Mesendoderm (in vitro differentiated cells): ENCODE results near the gene PRCD.

Source experiments
- DNase-seq: peaks from one replicate; pipeline ENCODE4 v3.0.0; 2013
- H2AK5ac ChIP-seq: 2 replicates; pipeline ENCODE4 v1.6.1; 2013; ENCODE audit warnings: low read length, inconsistent platforms
- H2BK120ac ChIP-seq: 2 replicates; pipeline ENCODE4 v1.6.1; 2013; ENCODE audit warnings: low read depth, mild to moderate bottlenecking, low read length, moderate library complexity, mixed read lengths
- H2BK15ac ChIP-seq: replicated peaks from 2 replicates; pipeline ENCODE4 v1.6.1; 2013; ENCODE audit warnings: low read depth, mild to moderate bottlenecking, moderate library complexity
- H2BK5ac ChIP-seq: 2 replicates; pipeline ENCODE4 v1.6.1; 2013; ENCODE audit warnings: low read length, inconsistent platforms
- H3K18ac ChIP-seq: 2 replicates; pipeline ENCODE4 v1.6.1; 2013; ENCODE audit warnings: mild to moderate bottlenecking, low read length, mixed read lengths
- H3K23ac ChIP-seq: one replicate; pipeline ENCODE4 v1.6.1; 2013; ENCODE audit warnings: low read length
- H3K27ac ChIP-seq: 2 replicates; pipeline ENCODE4 v1.5.1; 2013; ENCODE audit warnings: low read depth, mild to moderate bottlenecking, inconsistent platforms, low read length, moderate library complexity
- H3K27me3 ChIP-seq: 2 replicates; pipeline ENCODE4 v1.6.1; 2013; ENCODE audit warnings: low read length, control low read depth, mild to moderate bottlenecking, inconsistent platforms; ENCODE audit not compliant: insufficient read depth, poor library complexity
- H3K36me3 ChIP-seq: 2 replicates; pipeline ENCODE4 v1.6.1; 2013; ENCODE audit warnings: low read length, inconsistent platforms; ENCODE audit not compliant: control insufficient read depth, insufficient read depth
- H3K4ac ChIP-seq: one replicate; pipeline ENCODE4 v1.6.1; 2013; ENCODE audit warnings: low read depth, mild to moderate bottlenecking, low read length, moderate library complexity
- H3K4me1 ChIP-seq: 2 replicates; pipeline ENCODE4 v1.6.1; 2013; ENCODE audit warnings: low read depth, low read length, inconsistent platforms; ENCODE audit not compliant: control insufficient read depth
- H3K4me2 ChIP-seq: 2 replicates; pipeline ENCODE4 v1.6.1; 2013; ENCODE audit warnings: low read length
- H3K4me3 ChIP-seq: 2 replicates; pipeline ENCODE4 v1.5.1; 2013; ENCODE audit warnings: mild to moderate bottlenecking, low read length
- H3K56ac ChIP-seq: one replicate; pipeline ENCODE4 v1.6.1; 2013; ENCODE audit warnings: low read length
- H3K79me1 ChIP-seq: 2 replicates; pipeline ENCODE4 v1.6.1; 2013; ENCODE audit warnings: low read length, inconsistent platforms
- H3K79me2 ChIP-seq: 2 replicates; pipeline ENCODE4 v1.6.1; 2013; ENCODE audit warnings: mild to moderate bottlenecking, low read length; ENCODE audit not compliant: control insufficient read depth, insufficient read depth
- H3K9ac ChIP-seq: 2 replicates; pipeline ENCODE4 v1.6.1; 2013; ENCODE audit warnings: low read length, inconsistent platforms
- H4K5ac ChIP-seq: one replicate; pipeline ENCODE4 v1.6.1; 2013; ENCODE audit warnings: low read length
- H4K8ac ChIP-seq: one replicate; pipeline ENCODE4 v1.6.1; 2013; ENCODE audit warnings: low read depth, mild to moderate bottlenecking, control low read depth, low read length, moderate library complexity
- WGBS: extraction: QIAGEN DNeasy Blood & Tissue Kit; methylation state at CpG from one replicate; pipeline ENCODE4 v1.1.7; 2013; ENCODE audit warnings: low lambda C conversion rate, missing lambda C conversion rate; ENCODE audit not compliant: insufficient coverage; ENCODE audit errors: extremely low coverage; 5-methylcytosine and 5-hydroxymethylcytosine counted together

Gene PRCD

DNA sequence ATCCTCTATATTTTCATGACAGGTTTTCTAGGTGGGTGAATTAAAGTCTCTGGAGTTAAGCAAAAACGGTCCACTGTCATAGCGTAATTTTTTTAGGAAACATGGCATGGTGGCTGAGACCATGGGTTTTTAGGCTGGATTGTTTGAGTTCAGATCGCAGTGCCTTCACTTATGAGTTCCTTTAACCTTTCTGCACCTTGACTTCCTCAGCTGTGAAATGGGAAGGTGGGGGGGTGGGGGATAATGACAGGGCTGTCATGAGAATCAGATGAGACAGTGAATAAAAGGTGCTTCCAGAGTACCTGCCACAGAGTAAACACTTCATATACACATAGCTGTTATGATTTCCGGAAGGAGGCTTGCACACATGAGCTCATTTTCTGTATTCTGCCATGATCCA lies 11.8 kb downstream of the PRCD start:
- H4K8ac ChIP-seq = no peak overlapping the region
- no peak overlapping the region for H3K56ac ChIP-seq
- no peak overlapping the region for H3K18ac ChIP-seq
- no peak for DNase-seq
- no peak overlapping the region for H2AK5ac ChIP-seq
- no peaks in the 10 kb centered on the region for H3K36me3 ChIP-seq
- H2BK120ac ChIP-seq = no peak overlapping the region
- no peak overlapping the region for H2BK15ac ChIP-seq
- no peaks in the 10 kb centered on the region for H3K79me2 ChIP-seq
- no peak overlapping the region for H3K27ac ChIP-seq
- WGBS = no CpG with 5 or more reads among the region's 4 CpGs
- no peak overlapping the region for H3K9ac ChIP-seq
- H3K4ac ChIP-seq = no peak overlapping the region
- no peaks in the 10 kb centered on the region for H3K4me1 ChIP-seq
- no peak overlapping the region for H4K5ac ChIP-seq
- no peak overlapping the region for H2BK5ac ChIP-seq
- H3K27me3 ChIP-seq = no peaks in the 10 kb centered on the region
- H3K79me1 ChIP-seq = no peaks in the 10 kb centered on the region
- no peak overlapping the region for H3K23ac ChIP-seq
- H3K4me3 ChIP-seq = no peak overlapping the region
- H3K4me2 ChIP-seq = no peak overlapping the region

DNA sequence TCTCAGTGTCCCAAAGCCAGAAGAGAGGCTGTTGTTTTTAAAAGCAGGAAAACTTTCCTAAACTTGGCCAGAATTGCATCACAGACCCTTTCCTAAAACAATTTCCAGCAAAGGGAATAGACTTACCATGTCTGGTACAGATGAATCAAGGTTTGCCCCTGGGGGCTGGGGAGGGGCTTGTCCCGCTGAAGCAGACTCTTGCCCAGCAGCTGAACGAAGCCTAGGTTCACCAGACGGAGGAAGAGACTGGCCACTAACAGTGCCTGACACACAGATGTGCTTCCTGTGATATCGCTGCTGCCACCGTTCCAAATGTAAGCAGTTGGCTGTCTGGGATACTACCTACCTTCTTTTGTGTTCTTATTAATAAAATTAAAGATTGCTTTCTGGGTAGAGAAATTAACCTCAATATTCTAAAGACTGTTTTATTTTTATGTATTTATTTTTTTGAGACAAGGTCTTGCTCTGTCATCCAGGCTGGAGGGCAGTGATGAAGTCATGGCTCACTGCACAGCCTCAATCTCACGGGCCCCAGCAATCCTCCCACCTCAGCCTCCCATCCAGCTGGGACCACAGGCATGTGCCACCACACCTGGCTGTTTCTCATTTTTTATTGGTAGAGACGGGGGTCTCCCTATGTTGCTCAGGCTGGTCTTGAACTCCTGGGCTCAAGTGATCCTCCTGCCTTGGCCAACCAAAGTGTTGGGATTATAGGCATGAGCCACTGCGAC lies 13.5 kb downstream of the PRCD start:
- Histone ChIP-seq H2BK5ac (no peak overlapping the region), H3K18ac (no peak overlapping the region), H4K8ac (no peak overlapping the region), H3K79me2 (peaks cover 7% of the 10 kb centered on the region), H3K56ac (no peak overlapping the region), H3K36me3 (no peaks in the 10 kb centered on the region), H3K4me3 (no peak overlapping the region), H3K4me2 (no peak overlapping the region), H2BK120ac (no peak overlapping the region), H2BK15ac (no peak overlapping the region), H3K9ac (no peak overlapping the region), H3K79me1 (peaks cover 3% of the 10 kb centered on the region), H3K27ac (no peak overlapping the region), H2AK5ac (no peak overlapping the region), H3K4ac (no peak overlapping the region), H3K27me3 (no peaks in the 10 kb centered on the region), H3K4me1 (no peaks in the 10 kb centered on the region), H4K5ac (no peak overlapping the region), H3K23ac (no peak overlapping the region)
- WGBS = no CpG with 5 or more reads among the region's 8 CpGs
- DNase-seq = no peak

DNA sequence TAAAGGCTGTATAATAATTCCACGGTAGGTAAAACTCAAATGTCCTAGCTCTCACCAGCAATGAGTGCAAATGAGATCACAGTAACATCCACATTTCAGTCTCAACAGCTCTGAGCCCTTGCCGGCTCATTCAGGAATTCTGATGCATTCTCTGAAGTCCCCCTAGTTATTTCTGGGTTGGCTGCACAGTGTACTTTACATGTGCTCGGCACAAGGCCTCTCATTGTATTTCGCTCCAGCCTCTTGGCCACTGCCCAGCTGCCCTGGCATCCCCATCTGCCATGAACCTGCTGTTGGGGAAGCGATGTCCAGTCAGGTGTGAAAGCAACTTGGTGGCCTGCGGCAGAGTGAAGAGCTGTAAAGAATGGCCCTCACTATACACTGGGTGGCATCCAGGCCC lies 14.3 kb downstream of the PRCD start:
- Histone ChIP-seq H3K27ac (no peak overlapping the region), H2BK5ac (no peak overlapping the region), H3K4me2 (no peak overlapping the region), H3K4me1 (no peaks in the 10 kb centered on the region), H3K56ac (no peak overlapping the region), H3K23ac (no peak overlapping the region), H2BK15ac (no peak overlapping the region), H2AK5ac (no peak overlapping the region), H4K8ac (no peak overlapping the region), H4K5ac (no peak overlapping the region), H2BK120ac (no peak overlapping the region), H3K27me3 (no peaks in the 10 kb centered on the region), H3K18ac (no peak overlapping the region), H3K36me3 (no peaks in the 10 kb centered on the region), H3K79me1 (peaks cover 3% of the 10 kb centered on the region), H3K4ac (no peak overlapping the region), H3K4me3 (no peak overlapping the region), H3K79me2 (peaks cover 15% of the 10 kb centered on the region), H3K9ac (no peak overlapping the region)
- WGBS = no CpG with 5 or more reads among the region's 6 CpGs
- no peak for DNase-seq

DNA sequence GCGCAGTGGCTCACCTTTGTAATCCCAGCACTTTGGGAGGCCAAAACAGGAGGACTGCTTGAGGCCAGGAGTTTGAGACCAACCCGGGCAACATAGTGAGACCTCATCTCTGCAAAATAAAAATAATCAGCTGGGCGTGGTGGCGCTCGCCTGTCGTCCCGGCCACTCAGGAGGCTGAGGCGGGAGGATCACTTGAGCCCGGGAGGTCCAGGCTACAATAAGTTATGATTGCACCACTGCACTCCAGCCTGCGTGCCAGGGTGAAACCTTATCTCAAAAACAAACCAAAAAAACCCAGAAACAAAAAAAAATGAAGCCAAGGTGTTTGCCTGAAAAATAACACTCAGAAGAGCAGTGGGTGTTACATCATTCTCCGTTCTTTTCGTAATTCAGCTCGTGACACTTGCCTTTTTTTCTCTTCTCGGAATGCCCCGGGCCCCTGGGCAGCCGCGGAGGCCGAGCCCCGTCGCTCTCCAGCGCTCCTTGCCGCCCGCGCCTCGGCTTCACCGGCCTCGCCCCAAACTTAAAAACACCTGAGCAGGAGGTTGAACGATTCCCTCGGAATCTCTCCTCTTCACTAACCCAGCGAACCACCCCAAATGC lies 17.0 kb downstream of the PRCD start:
- Histone ChIP-seq H3K79me2 (peaks cover 41% of the 10 kb centered on the region), H4K8ac (peak overlapping the region; percentile 78), H2BK5ac (no peak overlapping the region), H3K4me3 (peak overlapping the region; percentile 70), H3K4ac (peak overlapping the region; percentile 58), H3K18ac (peak overlapping the region; percentile 85), H2BK15ac (no peak overlapping the region), H3K27me3 (no peaks in the 10 kb centered on the region), H3K56ac (peak overlapping the region; percentile 89), H2BK120ac (peak overlapping the region; percentile 63), H3K9ac (peak overlapping the region; percentile 86), H3K23ac (no peak overlapping the region), H4K5ac (no peak overlapping the region), H3K36me3 (peaks cover 5% of the 10 kb centered on the region), H3K27ac (peak overlapping the region; percentile 9), H2AK5ac (no peak overlapping the region), H3K4me1 (no peaks in the 10 kb centered on the region), H3K79me1 (peaks cover 5% of the 10 kb centered on the region), H3K4me2 (peak overlapping the region; percentile 83)
- peak; percentile 51 for DNase-seq
- WGBS = no CpG with 5 or more reads among the region's 30 CpGs

DNA sequence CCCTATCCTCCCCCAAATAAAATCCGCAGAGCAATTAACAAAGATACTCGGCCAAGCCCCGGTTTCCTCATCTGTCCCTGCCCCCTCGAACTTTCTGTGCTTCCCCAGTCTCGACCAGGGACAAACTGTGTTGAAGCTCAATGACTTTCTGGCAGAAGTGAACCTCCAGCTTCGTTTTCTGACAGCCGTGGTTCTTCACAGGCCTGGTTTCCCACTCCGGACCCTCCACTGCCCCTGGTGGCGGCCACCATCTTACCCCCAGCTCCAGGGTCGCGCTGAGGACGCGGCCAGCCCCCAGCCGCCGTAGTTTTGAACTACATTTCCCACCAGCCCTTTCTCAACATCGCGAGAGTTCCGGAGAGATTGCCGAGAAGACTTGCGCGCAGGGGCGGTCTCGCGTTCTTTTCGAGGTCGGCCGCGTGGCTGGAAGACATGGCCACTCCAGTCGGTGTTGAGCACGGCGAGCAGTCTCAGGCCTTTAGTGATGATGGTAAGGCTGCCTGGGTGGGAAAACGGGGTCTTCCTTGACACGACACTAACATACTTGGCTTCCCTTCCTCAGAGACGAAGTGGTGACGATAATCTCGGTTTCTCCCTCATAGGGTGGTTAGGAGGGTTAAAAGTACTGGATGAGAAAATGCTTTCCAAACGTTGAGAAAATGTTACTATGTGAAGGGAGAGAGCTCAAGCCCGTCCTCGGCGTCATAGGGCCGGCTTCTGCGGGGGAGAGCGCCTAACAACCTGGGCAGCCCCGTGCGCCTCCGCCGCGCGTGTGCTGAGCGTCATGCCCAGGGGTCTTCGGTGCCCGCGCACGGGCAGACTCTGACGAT lies 17.7 kb downstream of the PRCD start:
- Histone ChIP-seq H3K27ac (peak overlapping the region; percentile 9), H3K4me1 (no peaks in the 10 kb centered on the region)

More for the DNA sequence above, 17.7 kb downstream of the PRCD start:
- H3K56ac ChIP-seq = peak overlapping the region; percentile 100
- H3K4ac ChIP-seq = peak overlapping the region; percentile 85
- peak overlapping the region; percentile 98 for H3K23ac ChIP-seq
- H3K27me3 ChIP-seq = no peaks in the 10 kb centered on the region
- H2BK120ac ChIP-seq = peak overlapping the region; percentile 63
- peaks cover 7% of the 10 kb centered on the region for H3K79me1 ChIP-seq
- H3K4me2 ChIP-seq = peak overlapping the region; percentile 83
- peaks cover 5% of the 10 kb centered on the region for H3K36me3 ChIP-seq
- H4K5ac ChIP-seq = peak overlapping the region; percentile 85
- DNase-seq = peak; percentile 99
- WGBS = no CpG with 5 or more reads among the region's 55 CpGs
- peak overlapping the region; percentile 92 for H4K8ac ChIP-seq
- peak overlapping the region; percentile 64 for H2BK5ac ChIP-seq
- H2BK15ac ChIP-seq = no peak overlapping the region
- H3K4me3 ChIP-seq = peak overlapping the region; percentile 100
- peaks cover 44% of the 10 kb centered on the region for H3K79me2 ChIP-seq
- peak overlapping the region; percentile 99 for H3K9ac ChIP-seq
- H3K18ac ChIP-seq = peak overlapping the region; percentile 85
- H2AK5ac ChIP-seq = peak overlapping the region; percentile 90
